ENCODE data around the gene SRI. TPM values are rescaled to one million over a fixed set of nuclear protein-coding genes. Genes with fewer than 3 reads are reported as not detected.

SRI gene
- total RNA-seq, 1 donor from 2014 or later = 140 TPM

DNA sequence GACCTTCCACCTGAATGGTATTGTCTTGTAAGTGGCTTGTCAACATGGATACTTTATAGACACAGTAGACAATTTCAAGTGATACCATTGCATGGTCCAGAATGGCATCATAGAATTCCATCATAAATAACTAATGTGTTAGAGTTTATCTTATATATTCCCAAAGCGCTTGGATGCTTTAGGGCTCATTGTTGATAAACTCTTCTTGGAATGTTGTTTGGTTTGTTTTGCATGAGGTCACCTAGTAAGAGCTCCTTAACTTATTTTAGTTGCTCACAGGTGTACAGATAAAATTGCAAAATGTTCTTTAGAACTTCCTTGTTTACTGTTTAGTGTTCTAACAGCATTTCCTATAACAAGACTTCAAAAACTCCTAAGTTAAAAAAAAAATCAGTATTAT, 36.8 kb downstream of the SRI start:
- Histone ChIP-seq H3K27me3 (ENCODE audit: low read depth) (no peaks in the 10 kb centered on the region), H3K27ac (no peak overlapping the region), H3K9me3 (no peaks in the 10 kb centered on the region), H3K36me3 (no peaks in the 10 kb centered on the region), H3K4me1 (no peaks in the 10 kb centered on the region), H3K4me3 (no peak overlapping the region)
- ATAC-seq (peak in 1 of 2 donors; percentile 46), DNase-seq (no peak)
- intact Hi-C loops (cut with DNase I) = no loop called here
- TF ChIP-seq, protein P1, sequence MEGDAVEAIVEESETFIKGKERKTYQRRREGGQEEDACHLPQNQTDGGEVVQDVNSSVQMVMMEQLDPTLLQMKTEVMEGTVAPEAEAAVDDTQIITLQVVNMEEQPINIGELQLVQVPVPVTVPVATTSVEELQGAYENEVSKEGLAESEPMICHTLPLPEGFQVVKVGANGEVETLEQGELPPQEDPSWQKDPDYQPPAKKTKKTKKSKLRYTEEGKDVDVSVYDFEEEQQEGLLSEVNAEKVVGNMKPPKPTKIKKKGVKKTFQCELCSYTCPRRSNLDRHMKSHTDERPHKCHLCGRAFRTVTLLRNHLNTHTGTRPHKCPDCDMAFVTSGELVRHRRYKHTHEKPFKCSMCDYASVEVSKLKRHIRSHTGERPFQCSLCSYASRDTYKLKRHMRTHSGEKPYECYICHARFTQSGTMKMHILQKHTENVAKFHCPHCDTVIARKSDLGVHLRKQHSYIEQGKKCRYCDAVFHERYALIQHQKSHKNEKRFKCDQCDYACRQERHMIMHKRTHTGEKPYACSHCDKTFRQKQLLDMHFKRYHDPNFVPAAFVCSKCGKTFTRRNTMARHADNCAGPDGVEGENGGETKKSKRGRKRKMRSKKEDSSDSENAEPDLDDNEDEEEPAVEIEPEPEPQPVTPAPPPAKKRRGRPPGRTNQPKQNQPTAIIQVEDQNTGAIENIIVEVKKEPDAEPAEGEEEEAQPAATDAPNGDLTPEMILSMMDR (IDR thresholded peaks at IDR 0.05) = no peak

DNA sequence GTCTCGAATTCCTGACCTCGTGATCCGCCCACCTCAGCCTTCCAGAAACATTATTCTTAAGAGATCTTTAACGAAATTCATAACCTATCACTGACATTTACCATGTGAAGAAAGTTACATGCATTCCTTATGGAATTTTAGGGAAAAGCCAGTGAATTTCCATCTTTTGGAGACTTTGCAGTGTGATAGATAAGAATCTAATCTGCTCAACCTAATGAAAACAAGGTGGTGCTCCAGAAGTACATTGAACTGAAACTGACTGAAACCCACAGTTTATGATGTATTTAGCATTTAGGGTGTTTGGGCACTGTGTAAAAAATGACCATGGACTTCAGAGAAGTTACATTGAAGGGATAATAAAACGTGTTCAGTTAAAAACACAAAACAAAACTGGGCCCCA, 43.6 kb downstream of the SRI start:
- Histone ChIP-seq H3K4me3 (no peak overlapping the region), H3K36me3 (no peaks in the 10 kb centered on the region), H3K27me3 (ENCODE audit: low read depth) (no peaks in the 10 kb centered on the region), H3K9me3 (no peaks in the 10 kb centered on the region), H3K4me1 (no peaks in the 10 kb centered on the region), H3K27ac (no peak overlapping the region)
- DNase-seq = no peak
- intact Hi-C loops (cut with DNase I) = no loop called here
- TF ChIP-seq, protein P1 (IDR thresholded peaks at IDR 0.05) = no peak
- no peak for ATAC-seq

DNA sequence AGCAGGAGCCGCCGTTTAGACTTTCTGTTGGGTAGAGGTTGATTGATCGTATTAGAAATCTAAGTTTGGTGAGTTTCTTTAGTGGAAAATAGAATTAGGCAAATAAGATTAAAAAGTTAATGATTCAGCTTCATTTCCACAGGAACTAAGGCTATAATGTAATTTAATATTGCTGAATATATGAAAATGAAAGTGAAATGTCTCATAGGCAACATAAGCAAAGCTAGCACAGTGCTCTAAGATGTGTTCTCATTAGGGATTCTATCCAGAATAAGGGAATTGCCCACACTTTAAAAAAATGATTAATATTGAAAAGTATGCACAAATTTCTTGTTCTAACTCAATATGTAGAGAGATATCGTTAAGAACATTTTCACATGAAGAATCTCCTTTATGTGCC, 47.0 kb downstream of the SRI start:
- H3K4me3 ChIP-seq = no peak overlapping the region
- intact Hi-C loops (cut with DNase I) = no loop called here
- ATAC-seq (no peak), DNase-seq (no peak)
- no peaks in the 10 kb centered on the region for H3K27me3 ChIP-seq (ENCODE audit: low read depth)
- no peaks in the 10 kb centered on the region for H3K9me3 ChIP-seq
- no peaks in the 10 kb centered on the region for H3K36me3 ChIP-seq
- TF ChIP-seq, protein P1 (IDR thresholded peaks at IDR 0.05) = no peak
- H3K4me1 ChIP-seq = no peaks in the 10 kb centered on the region
- no peak overlapping the region for H3K27ac ChIP-seq

DNA sequence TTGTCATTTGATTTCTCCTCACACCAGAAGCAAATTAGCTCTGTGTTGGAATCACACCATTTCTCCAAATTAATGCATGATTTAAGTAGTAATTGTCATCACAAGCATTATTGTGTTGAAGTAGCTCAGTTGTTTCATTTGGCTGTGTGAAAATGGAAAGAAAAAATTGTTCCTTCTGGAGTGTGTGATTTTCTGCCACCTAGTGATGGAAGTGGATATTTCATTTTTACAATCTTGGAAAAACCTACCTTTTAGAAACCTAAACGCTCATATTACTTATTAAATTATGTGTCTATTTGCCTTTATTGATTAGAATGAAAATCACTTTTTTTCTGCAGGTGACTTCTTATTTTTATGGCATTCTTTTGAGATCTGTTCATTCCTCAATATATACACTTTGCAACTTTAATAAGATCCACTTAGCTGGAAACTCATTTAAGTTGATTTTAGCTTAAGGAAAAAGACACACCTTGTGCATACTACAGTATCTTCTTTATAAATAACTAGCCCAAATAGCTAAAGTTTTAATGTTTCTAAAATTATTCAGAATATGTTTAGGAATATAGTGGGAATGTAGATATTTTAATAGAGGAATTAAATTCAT, 50.0 kb downstream of the SRI start:
- intact Hi-C loops (cut with DNase I) = no loop called here
- no peak overlapping the region for H3K27ac ChIP-seq
- TF ChIP-seq, protein P1 (IDR thresholded peaks at IDR 0.05) = peak; percentile 49
- H3K9me3 ChIP-seq = no peaks in the 10 kb centered on the region
- no peaks in the 10 kb centered on the region for H3K36me3 ChIP-seq
- H3K4me1 ChIP-seq = no peaks in the 10 kb centered on the region
- H3K27me3 ChIP-seq (ENCODE audit: low read depth) = no peaks in the 10 kb centered on the region
- no peak overlapping the region for H3K4me3 ChIP-seq
- no peak for ATAC-seq
- DNase-seq = no peak

DNA sequence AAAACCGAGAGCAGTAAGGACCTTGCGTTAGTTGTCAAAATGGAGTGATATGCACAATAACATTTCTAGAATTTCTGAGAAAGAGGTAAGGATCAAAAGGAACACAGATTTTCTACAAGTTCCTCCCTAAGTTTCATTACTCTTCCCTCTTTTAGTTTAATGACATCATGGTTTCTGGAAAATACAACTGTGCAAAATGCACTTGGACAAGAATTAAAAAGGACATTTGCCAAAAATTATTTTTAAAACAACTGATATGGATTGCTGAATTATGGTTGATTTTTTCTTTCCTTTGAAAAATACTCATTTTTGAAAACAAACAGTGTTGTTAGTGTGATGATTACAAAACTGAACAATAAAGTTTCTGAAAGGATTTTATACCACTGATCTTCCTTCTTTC, 52.1 kb downstream of the SRI start:
- ATAC-seq (no peak), DNase-seq (no peak)
- no peak overlapping the region for H3K4me3 ChIP-seq
- H3K27me3 ChIP-seq (ENCODE audit: low read depth) = no peaks in the 10 kb centered on the region
- H3K36me3 ChIP-seq = no peaks in the 10 kb centered on the region
- TF ChIP-seq, protein P1 (IDR thresholded peaks at IDR 0.05) = no peak
- intact Hi-C loops (cut with DNase I) = no loop called here
- no peaks in the 10 kb centered on the region for H3K9me3 ChIP-seq
- no peak overlapping the region for H3K27ac ChIP-seq
- no peaks in the 10 kb centered on the region for H3K4me1 ChIP-seq

Measured in lower lobe of right lung (tissue), 2 donors.